ENCODE results near the gene DNMT3L.

DNA sequence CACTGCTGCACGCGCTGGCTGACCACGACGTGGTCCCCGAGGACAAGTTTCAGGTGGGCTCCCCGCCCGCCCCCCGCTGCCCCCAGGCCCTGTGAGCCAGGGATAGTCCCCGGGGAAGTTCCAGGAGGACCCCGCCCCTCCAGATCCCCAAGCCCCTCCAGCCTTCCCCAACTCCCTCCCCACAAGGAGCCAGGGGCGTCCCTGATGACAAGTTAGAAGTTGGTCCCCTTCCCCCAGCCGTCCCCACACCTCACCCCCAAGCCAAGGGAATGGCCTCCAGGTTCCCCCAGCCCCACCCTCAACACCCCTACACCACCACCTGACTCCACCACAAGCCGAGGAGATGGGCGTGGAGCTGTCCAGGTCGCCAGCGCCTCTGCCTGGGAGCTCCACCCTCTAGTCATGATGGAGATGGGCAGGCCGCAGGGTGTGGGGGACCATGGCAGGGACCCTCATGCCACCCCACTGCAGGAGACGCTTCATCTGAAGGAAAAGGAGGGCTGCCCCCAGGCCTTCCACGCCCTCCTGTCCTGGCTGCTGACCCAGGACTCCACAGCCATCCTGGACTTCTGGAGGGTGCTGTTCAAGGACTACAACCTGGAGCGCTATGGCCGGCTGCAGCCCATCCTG lies 24.5 kb upstream of the DNMT3L start:
- TF ChIP-seq, protein P1, sequence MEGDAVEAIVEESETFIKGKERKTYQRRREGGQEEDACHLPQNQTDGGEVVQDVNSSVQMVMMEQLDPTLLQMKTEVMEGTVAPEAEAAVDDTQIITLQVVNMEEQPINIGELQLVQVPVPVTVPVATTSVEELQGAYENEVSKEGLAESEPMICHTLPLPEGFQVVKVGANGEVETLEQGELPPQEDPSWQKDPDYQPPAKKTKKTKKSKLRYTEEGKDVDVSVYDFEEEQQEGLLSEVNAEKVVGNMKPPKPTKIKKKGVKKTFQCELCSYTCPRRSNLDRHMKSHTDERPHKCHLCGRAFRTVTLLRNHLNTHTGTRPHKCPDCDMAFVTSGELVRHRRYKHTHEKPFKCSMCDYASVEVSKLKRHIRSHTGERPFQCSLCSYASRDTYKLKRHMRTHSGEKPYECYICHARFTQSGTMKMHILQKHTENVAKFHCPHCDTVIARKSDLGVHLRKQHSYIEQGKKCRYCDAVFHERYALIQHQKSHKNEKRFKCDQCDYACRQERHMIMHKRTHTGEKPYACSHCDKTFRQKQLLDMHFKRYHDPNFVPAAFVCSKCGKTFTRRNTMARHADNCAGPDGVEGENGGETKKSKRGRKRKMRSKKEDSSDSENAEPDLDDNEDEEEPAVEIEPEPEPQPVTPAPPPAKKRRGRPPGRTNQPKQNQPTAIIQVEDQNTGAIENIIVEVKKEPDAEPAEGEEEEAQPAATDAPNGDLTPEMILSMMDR (IDR thresholded peaks at IDR 0.05), result no peak
- TF ChIP-seq POLR2A (IDR thresholded peaks at IDR 0.05), result no peak
